Measurements from ENCODE around the gene DENND5A.

DNA sequence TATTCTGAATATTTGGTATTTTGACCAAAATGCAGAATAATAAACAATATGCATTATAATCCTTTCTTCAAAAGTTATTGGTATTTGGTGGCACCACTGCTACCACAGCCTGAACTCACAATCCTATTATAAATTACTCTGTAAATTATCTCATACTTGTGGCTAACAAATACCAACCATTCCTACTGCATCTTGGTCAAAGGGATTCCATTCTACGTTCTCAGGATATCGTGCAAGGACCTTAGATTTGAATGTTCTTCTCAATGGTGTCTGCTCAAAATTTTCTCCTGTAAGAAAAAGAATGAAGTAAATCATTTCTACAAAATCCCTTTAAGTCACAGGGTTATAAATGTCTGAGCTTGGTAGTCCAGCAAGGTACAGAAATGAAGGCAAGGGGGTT, 58.7 kb downstream of the DENND5A start:
- TF ChIP-seq CTCF (IDR thresholded peaks at IDR 0.05; ENCODE audit: borderline replicate concordance, extremely low read depth, low read length, poor library complexity, severe bottlenecking), result no peak
- TF ChIP-seq EZH2 (IDR thresholded peaks at IDR 0.05; ENCODE audit: borderline replicate concordance, low read depth, low read length, severe bottlenecking), result no peak
